ENCODE data around the gene CD34. TPM values are rescaled to one million over a fixed set of nuclear protein-coding genes. Genes with fewer than 3 reads are reported as not detected.

CD34 gene
- total RNA-seq, 1 experiment from 2014 or later = not detected

DNA sequence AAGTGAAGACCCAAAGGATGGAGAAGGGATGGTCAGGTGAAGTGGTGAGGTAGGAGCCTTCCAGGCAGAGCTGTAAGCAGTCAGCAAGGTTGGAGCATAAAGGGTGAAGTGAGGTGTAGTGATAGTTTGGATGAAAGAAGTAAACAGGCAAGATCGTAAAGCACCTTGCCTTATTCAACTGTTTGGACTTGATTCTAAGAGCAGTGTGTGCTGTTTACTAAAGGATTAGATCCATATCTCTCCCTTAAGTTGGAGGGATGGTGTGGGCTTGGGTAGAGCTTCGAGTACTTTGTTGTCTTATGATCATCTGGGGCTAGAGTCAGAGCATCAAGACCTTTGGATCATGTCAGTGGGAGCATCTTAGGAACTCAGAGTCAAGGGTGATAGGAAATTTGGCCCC lies 39.8 kb upstream of the CD34 start:
- H2AFZ ChIP-seq = no peak overlapping the region
- H3K4me2 ChIP-seq = no peak overlapping the region
- CTCF ChIA-PET = interaction anchor here (0.9 kb wide), 1 partner anchor 12 kb away, joined by 6 read pairs; no protein-coding TSS in a partner anchor
- H3K9me3 ChIP-seq (ENCODE audit: insufficient read depth, low read depth) = no peaks in the 10 kb centered on the region
- TF ChIP-seq, protein P1, sequence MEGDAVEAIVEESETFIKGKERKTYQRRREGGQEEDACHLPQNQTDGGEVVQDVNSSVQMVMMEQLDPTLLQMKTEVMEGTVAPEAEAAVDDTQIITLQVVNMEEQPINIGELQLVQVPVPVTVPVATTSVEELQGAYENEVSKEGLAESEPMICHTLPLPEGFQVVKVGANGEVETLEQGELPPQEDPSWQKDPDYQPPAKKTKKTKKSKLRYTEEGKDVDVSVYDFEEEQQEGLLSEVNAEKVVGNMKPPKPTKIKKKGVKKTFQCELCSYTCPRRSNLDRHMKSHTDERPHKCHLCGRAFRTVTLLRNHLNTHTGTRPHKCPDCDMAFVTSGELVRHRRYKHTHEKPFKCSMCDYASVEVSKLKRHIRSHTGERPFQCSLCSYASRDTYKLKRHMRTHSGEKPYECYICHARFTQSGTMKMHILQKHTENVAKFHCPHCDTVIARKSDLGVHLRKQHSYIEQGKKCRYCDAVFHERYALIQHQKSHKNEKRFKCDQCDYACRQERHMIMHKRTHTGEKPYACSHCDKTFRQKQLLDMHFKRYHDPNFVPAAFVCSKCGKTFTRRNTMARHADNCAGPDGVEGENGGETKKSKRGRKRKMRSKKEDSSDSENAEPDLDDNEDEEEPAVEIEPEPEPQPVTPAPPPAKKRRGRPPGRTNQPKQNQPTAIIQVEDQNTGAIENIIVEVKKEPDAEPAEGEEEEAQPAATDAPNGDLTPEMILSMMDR (conservative IDR thresholded peaks at IDR 0.05) = no peak
- no peak for TF ChIP-seq EZH2 (IDR thresholded peaks at IDR 0.05; ENCODE audit: low read depth)
- peaks cover 42% of the 10 kb centered on the region for H3K27me3 ChIP-seq (ENCODE audit: insufficient read depth, low read depth)
- H4K20me1 ChIP-seq (ENCODE audit: insufficient read depth) = no peaks in the 10 kb centered on the region
- no peak overlapping the region for H3K4me3 ChIP-seq
- no peak overlapping the region for H3K27ac ChIP-seq
- POLR2A ChIA-PET (ENCODE audit: unreplicated experiment) = no interaction called here
- DNase-seq = peak in 1 of 2 experiments; percentile 33
- H3K9me2 ChIP-seq (ENCODE audit: insufficient read depth) = no peaks in the 10 kb centered on the region
- no peaks in the 10 kb centered on the region for H3K79me2 ChIP-seq (ENCODE audit: low read depth)
- no peaks in the 10 kb centered on the region for H3F3A ChIP-seq (ENCODE audit: insufficient read depth, low read depth)
- H3K4me1 ChIP-seq (replicated peaks; ENCODE audit: insufficient read depth) = no peaks in the 10 kb centered on the region
- no peaks in the 10 kb centered on the region for H3K36me3 ChIP-seq (ENCODE audit: low read depth)
- no TSS peak for BruUV-seq (replicated peaks)
- intact Hi-C loops (cut with micrococcal nuclease; ENCODE audit: unreplicated experiment) = no loop called here

DNA sequence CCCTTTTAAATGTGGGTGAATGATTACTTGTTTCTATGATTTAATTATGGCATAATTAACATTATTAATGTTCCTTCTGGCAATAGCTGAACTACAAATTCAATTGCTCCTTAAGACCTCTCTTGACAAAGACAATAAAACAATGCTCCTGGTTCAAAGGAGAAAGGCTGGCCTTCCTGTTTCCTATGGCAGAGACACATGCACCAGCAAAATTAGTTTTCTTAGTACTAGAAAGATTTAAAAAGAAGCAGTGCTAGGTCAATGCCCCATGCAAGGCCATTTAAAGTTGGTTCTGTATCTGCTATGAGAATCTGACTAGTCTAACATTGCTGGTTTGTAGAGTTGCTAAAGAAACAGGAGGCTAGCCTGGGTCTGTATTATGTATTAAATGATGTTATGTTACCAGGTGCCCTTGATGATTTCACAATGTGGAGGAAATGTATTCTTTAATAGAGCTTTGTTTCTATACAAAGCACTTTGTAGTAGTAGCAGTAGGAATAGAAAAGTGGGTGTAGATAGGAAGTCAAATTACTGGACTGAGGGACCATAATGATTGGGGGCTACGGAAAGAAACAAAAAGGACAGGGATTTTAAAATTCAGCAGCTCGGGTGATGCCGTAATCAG lies 38.8 kb upstream of the CD34 start:
- Histone ChIP-seq H3K79me2 (ENCODE audit: low read depth) (no peaks in the 10 kb centered on the region), H3K27me3 (ENCODE audit: insufficient read depth, low read depth) (peaks cover 32% of the 10 kb centered on the region), H4K20me1 (ENCODE audit: insufficient read depth) (no peaks in the 10 kb centered on the region), H3F3A (ENCODE audit: insufficient read depth, low read depth) (no peaks in the 10 kb centered on the region), H3K4me3 (no peak overlapping the region), H3K27ac (no peak overlapping the region), H3K9me3 (ENCODE audit: insufficient read depth, low read depth) (no peaks in the 10 kb centered on the region), H3K4me2 (no peak overlapping the region), H3K4me1 (replicated peaks; ENCODE audit: insufficient read depth) (no peaks in the 10 kb centered on the region), H3K36me3 (ENCODE audit: low read depth) (no peaks in the 10 kb centered on the region), H3K9me2 (ENCODE audit: insufficient read depth) (no peaks in the 10 kb centered on the region), H2AFZ (no peak overlapping the region)
- BruUV-seq (replicated peaks) = no TSS peak
- TF ChIP-seq, protein P1 (conservative IDR thresholded peaks at IDR 0.05) = no peak
- TF ChIP-seq EZH2 (IDR thresholded peaks at IDR 0.05; ENCODE audit: low read depth) = no peak
- CTCF ChIA-PET = no interaction called here
- intact Hi-C loops (cut with micrococcal nuclease; ENCODE audit: unreplicated experiment) = no loop called here
- no peak for DNase-seq
- POLR2A ChIA-PET (ENCODE audit: unreplicated experiment) = no interaction called here

DNA sequence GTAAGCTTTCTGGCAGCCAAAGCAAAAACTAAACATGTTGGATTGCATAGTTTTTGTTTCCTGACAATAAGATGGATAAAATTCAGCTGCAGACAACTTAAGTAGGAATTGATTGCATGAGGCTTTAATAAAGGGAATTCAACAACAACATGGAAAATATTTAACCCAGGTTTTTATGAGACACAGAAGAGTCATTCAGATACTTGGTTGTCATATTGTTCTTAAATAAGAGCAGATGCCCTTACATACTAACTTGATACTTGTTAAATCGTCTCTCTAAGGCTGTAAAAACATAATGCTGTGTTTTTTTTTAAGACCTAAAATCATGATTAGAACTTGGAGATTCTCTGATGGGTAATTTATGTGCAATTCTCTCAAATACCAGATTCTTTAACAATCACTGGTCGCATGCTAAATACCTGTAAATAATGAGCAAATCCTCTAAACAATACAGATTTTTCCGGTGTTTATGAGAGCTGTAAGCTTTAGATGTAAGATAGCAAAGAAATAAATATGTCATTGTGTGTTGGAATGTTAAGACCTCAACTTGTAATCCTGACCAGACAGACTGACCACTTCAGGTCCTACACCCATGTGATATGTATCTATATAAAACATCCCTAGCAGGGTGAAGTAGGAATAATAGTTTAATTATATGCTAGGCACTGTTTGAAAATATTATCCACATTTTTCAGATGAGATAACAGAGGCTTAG lies 37.8 kb upstream of the CD34 start:
- Histone ChIP-seq H3K9me2 (ENCODE audit: insufficient read depth) (no peaks in the 10 kb centered on the region), H3K36me3 (ENCODE audit: low read depth) (no peaks in the 10 kb centered on the region), H3F3A (ENCODE audit: insufficient read depth, low read depth) (no peaks in the 10 kb centered on the region), H3K4me3 (no peak overlapping the region), H3K4me2 (no peak overlapping the region), H3K4me1 (replicated peaks; ENCODE audit: insufficient read depth) (no peaks in the 10 kb centered on the region), H3K27ac (no peak overlapping the region), H3K9me3 (ENCODE audit: insufficient read depth, low read depth) (no peaks in the 10 kb centered on the region), H4K20me1 (ENCODE audit: insufficient read depth) (no peaks in the 10 kb centered on the region), H3K27me3 (ENCODE audit: insufficient read depth, low read depth) (peaks cover 22% of the 10 kb centered on the region), H3K79me2 (ENCODE audit: low read depth) (no peaks in the 10 kb centered on the region), H2AFZ (no peak overlapping the region)
- ChIA-PET POLR2A (ENCODE audit: unreplicated experiment) (no interaction called here), CTCF (no interaction called here)
- no TSS peak for BruUV-seq (replicated peaks)
- DNase-seq = no peak
- no peak for TF ChIP-seq EZH2 (IDR thresholded peaks at IDR 0.05; ENCODE audit: low read depth)
- TF ChIP-seq, protein P1 (conservative IDR thresholded peaks at IDR 0.05) = no peak
- intact Hi-C loops (cut with micrococcal nuclease; ENCODE audit: unreplicated experiment) = no loop called here

Data from PC-9 (cell line).